NT2/D1 (cell line): ENCODE results near the gene MAD1L1.

ENCODE experiments used
- SUZ12 ChIP-seq: IDR thresholded peaks from 2 replicates; pipeline ENCODE4 v1.6.1; 2011; ENCODE audit not compliant: insufficient read length, insufficient read depth; ENCODE audit errors: extremely low read depth
- YY1 ChIP-seq: IDR thresholded peaks from 2 replicates; pipeline ENCODE4 v1.6.1; 2011; ENCODE audit not compliant: insufficient read length, insufficient read depth
- ZNF274 ChIP-seq: IDR thresholded peaks from 2 replicates; pipeline ENCODE4 v1.6.1; 2011; ENCODE audit warnings: mild to moderate bottlenecking, low read depth, low read length

GRCh38 chr7:2171855-2172254 is 60.9 kb downstream of the MAD1L1 start:
- no peak for TF ChIP-seq SUZ12
- no peak for TF ChIP-seq YY1
- no peak for TF ChIP-seq ZNF274
